Measurements from ENCODE around the gene TDRD6.

GRCh38 chr6:46637933-46638332 is 49.8 kb upstream of the TDRD6 start:
- no peak for TF ChIP-seq CTCF (IDR thresholded peaks at IDR 0.05; ENCODE audit: insufficient read depth, low read length)
- no peak for TF ChIP-seq POLR2AphosphoS5 (IDR thresholded peaks at IDR 0.05; ENCODE audit: low read depth)
- no peak for TF ChIP-seq REST (IDR thresholded peaks at IDR 0.05; ENCODE audit: insufficient replicate concordance, low read depth)
- TF ChIP-seq GABPA (IDR thresholded peaks at IDR 0.05; ENCODE audit: low read depth): no peak

All from HL-60 (cell line).